Body of pancreas (tissue), 4 donors: ENCODE data around the gene PDE4D.

Source experiments
- POLR2A ChIP-seq, 3 donors: fragments of 450-650 bp; IDR thresholded peaks; one replicate each; pipeline ENCODE4 v1.6.1; 2016; ENCODE audit warnings: antibody characterized with exemption in 3 of 3, mild to moderate bottlenecking in 2 of 3
- TF ChIP-seq, protein P1 (sequence below), 7 experiments: fragments of 450-650 bp in 4 of 7; fragments of 200-600 bp in 3 of 7; sonication (generic) in 3 of 7; IDR thresholded peaks; one replicate each; pipeline ENCODE4 v1.5.1; 2016 to 2019; ENCODE audit warnings: antibody characterized with exemption in 7 of 7

DNA sequence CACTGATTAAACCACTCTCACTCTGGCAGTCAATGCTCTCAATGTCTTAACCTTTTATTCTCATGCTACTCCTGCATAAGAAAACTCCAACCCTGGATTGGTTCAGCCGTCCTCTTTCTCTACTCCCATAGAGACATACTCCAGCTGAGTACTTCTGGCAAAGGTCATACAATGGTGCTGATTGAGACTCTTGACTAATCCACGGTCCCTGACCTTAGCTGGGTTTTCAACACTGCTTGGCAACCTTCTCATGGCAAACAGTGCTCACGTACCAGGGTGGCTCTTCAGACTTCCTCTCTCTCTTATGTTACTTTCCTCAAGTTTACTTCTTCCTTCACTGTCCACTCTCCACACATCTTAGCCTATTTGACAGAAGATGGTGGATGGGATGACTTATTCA, 963.0 kb downstream of the PDE4D start:
- TF ChIP-seq, protein P1, sequence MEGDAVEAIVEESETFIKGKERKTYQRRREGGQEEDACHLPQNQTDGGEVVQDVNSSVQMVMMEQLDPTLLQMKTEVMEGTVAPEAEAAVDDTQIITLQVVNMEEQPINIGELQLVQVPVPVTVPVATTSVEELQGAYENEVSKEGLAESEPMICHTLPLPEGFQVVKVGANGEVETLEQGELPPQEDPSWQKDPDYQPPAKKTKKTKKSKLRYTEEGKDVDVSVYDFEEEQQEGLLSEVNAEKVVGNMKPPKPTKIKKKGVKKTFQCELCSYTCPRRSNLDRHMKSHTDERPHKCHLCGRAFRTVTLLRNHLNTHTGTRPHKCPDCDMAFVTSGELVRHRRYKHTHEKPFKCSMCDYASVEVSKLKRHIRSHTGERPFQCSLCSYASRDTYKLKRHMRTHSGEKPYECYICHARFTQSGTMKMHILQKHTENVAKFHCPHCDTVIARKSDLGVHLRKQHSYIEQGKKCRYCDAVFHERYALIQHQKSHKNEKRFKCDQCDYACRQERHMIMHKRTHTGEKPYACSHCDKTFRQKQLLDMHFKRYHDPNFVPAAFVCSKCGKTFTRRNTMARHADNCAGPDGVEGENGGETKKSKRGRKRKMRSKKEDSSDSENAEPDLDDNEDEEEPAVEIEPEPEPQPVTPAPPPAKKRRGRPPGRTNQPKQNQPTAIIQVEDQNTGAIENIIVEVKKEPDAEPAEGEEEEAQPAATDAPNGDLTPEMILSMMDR (IDR thresholded peaks at IDR 0.05), result no peak
- no peak for TF ChIP-seq POLR2A (IDR thresholded peaks at IDR 0.05)
